ENCODE results near the gene ZNF57. TPM values are rescaled to one million over a fixed set of nuclear protein-coding genes. Genes with fewer than 3 reads are reported as not detected.

The ZNF57 gene
- total and polyA plus RNA-seq, 2 experiments from 2014 or later: 6.4 to 10.8 TPM

DNA sequence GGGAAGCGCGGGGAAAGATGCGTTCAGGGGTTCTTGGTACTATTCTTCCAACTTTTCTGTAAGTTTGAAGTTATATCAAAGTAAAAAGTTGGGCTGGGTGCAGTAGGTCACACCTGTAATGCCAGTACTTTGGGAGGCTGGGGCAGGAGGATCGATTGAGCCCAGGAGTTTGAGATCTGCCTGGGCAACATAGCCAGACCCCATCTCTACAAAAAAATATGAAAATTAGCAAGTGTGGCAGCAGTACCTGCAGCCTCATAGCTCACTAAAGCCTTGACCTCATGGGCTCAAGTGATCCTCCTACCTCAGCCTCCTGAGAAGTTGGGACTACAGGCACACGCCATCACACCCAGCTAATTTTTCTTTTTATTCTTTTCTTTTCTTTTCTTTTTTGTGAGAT lies 56.4 kb downstream of the ZNF57 start:
- H3K27ac ChIP-seq (ENCODE audit: low read depth): no peak overlapping the region
- H3K4me1 ChIP-seq (ENCODE audit: insufficient read depth): no peaks in the 10 kb centered on the region
- Mint-ChIP-seq H3K27me3 (ENCODE audit: insufficient read depth, low read depth, poor library complexity) (peaks cover 7% of the 10 kb centered on the region), H3K4me1 (no peaks in the 10 kb centered on the region), H3K9me3 (no peaks in the 10 kb centered on the region), H3K27ac (no peak overlapping the region), H3K4me3 (no peak overlapping the region), H3K36me3 (ENCODE audit: low read depth) (no peaks in the 10 kb centered on the region)
- no peak for ATAC-seq
- DNase-seq (ENCODE audit: low spot score): no peak
- no peaks in the 10 kb centered on the region for H4K20me1 ChIP-seq (replicated peaks; ENCODE audit: insufficient read depth)
- no peak for TF ChIP-seq EZH2 (IDR thresholded peaks at IDR 0.05; ENCODE audit: low read depth, unreplicated experiment)
- TF ChIP-seq POLR2AphosphoS5 (IDR thresholded peaks at IDR 0.05; ENCODE audit: low read depth): no peak
- TF ChIP-seq ZNF114 (CRISPR knock-in tag; IDR thresholded peaks at IDR 0.05): no peak
- TF ChIP-seq, protein P1, sequence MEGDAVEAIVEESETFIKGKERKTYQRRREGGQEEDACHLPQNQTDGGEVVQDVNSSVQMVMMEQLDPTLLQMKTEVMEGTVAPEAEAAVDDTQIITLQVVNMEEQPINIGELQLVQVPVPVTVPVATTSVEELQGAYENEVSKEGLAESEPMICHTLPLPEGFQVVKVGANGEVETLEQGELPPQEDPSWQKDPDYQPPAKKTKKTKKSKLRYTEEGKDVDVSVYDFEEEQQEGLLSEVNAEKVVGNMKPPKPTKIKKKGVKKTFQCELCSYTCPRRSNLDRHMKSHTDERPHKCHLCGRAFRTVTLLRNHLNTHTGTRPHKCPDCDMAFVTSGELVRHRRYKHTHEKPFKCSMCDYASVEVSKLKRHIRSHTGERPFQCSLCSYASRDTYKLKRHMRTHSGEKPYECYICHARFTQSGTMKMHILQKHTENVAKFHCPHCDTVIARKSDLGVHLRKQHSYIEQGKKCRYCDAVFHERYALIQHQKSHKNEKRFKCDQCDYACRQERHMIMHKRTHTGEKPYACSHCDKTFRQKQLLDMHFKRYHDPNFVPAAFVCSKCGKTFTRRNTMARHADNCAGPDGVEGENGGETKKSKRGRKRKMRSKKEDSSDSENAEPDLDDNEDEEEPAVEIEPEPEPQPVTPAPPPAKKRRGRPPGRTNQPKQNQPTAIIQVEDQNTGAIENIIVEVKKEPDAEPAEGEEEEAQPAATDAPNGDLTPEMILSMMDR (conservative IDR thresholded peaks at IDR 0.05; ENCODE audit: low read depth in 2 of 2): no peak
- no peak for TF ChIP-seq ZNF331 (CRISPR knock-in tag; IDR thresholded peaks at IDR 0.05; ENCODE audit: low read depth)
- no peak for TF ChIP-seq CREB1 (CRISPR knock-in tag; IDR thresholded peaks at IDR 0.05; ENCODE audit: low read depth)
- TF ChIP-seq, protein P2, sequence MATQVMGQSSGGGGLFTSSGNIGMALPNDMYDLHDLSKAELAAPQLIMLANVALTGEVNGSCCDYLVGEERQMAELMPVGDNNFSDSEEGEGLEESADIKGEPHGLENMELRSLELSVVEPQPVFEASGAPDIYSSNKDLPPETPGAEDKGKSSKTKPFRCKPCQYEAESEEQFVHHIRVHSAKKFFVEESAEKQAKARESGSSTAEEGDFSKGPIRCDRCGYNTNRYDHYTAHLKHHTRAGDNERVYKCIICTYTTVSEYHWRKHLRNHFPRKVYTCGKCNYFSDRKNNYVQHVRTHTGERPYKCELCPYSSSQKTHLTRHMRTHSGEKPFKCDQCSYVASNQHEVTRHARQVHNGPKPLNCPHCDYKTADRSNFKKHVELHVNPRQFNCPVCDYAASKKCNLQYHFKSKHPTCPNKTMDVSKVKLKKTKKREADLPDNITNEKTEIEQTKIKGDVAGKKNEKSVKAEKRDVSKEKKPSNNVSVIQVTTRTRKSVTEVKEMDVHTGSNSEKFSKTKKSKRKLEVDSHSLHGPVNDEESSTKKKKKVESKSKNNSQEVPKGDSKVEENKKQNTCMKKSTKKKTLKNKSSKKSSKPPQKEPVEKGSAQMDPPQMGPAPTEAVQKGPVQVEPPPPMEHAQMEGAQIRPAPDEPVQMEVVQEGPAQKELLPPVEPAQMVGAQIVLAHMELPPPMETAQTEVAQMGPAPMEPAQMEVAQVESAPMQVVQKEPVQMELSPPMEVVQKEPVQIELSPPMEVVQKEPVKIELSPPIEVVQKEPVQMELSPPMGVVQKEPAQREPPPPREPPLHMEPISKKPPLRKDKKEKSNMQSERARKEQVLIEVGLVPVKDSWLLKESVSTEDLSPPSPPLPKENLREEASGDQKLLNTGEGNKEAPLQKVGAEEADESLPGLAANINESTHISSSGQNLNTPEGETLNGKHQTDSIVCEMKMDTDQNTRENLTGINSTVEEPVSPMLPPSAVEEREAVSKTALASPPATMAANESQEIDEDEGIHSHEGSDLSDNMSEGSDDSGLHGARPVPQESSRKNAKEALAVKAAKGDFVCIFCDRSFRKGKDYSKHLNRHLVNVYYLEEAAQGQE (IDR thresholded peaks at IDR 0.05; ENCODE audit: unreplicated experiment): no peak
- no peak for TF ChIP-seq NANOG (IDR thresholded peaks at IDR 0.05; ENCODE audit: borderline replicate concordance)
- no peak for TF ChIP-seq JUNB (IDR thresholded peaks at IDR 0.05; ENCODE audit: unreplicated experiment)
- no peak for TF ChIP-seq ZNF462 (CRISPR knock-in tag; IDR thresholded peaks at IDR 0.05)
- no peak for TF ChIP-seq ETS1 (IDR thresholded peaks at IDR 0.05)
- TF ChIP-seq STAT1 (IDR thresholded peaks at IDR 0.05; ENCODE audit: unreplicated experiment): no peak
- no peak for TF ChIP-seq EZH2phosphoT487 (IDR thresholded peaks at IDR 0.05; ENCODE audit: unreplicated experiment)
- H2AFZ ChIP-seq: no peak overlapping the region
- H3K79me2 ChIP-seq (replicated peaks; ENCODE audit: insufficient read depth): no peaks in the 10 kb centered on the region
- 0 out of 2 replicates have a peak, but pooled peaks cover 3% of the 10 kb centered on the region for H3F3A ChIP-seq (replicated peaks; ENCODE audit: low read depth)
- no peak overlapping the region for H3K4me3 ChIP-seq
- H3K4me2 ChIP-seq: no peak overlapping the region
- H3K27me3 ChIP-seq (ENCODE audit: insufficient read depth): no peaks in the 10 kb centered on the region
- no peaks in the 10 kb centered on the region for H3K36me3 ChIP-seq (ENCODE audit: insufficient read depth)
- H3K9me2 ChIP-seq (ENCODE audit: insufficient read depth): no peaks in the 10 kb centered on the region
